Naive thymus-derived CD4-positive, alpha-beta T cell (primary cell): ENCODE results near the gene BCAS3. TPM values are rescaled to one million over a fixed set of nuclear protein-coding genes. Genes with fewer than 3 reads are reported as not detected.

Source experiments
- ATAC-seq: fragments of 150-1000 bp; cut with Tn5 transposase; 2 replicates; pipeline ENCODE4 v1.10.0; 2021; ENCODE audit warnings: mild to moderate bottlenecking, moderate library complexity
- CTCF ChIA-PET: fragments of 350-600 bp; sonication (Branson Sonifier 250); formaldehyde crosslinking; loops from one replicate; lab custom pipeline; 2021; ENCODE audit warnings: antibody characterized with exemption; lab: Charles Lee
- POLR2A ChIA-PET: fragments of 350-600 bp; sonication (Branson Sonifier 250); formaldehyde crosslinking; loops from one replicate; lab custom pipeline; 2021; ENCODE audit warnings: antibody characterized with exemption, inconsistent platforms; lab: Charles Lee
- DNase-seq, 9 donors: peaks; one replicate each; pipeline versions ENCODE4 v3.0.0 to v3.0.0-alpha.2; 2020 to 2022; ENCODE audit warnings: mixed read lengths in 1 of 9
- H3K27ac ChIP-seq: one replicate; pipeline ENCODE4 v1.7.0; 2013; ENCODE audit warnings: mild to moderate bottlenecking, low read depth, low read length, moderate library complexity
- H3K27me3 ChIP-seq, 2 donors: one replicate each; pipeline ENCODE4 v1.7.0; 2013; ENCODE audit warnings: low read length in 2 of 2, mild to moderate bottlenecking in 2 of 2, moderate library complexity in 2 of 2; ENCODE audit not compliant: control insufficient read depth in 2 of 2, insufficient read depth in 2 of 2
- H3K36me3 ChIP-seq, 3 experiments: 1 replicate in 2 of 3; 2 replicates in 1 of 3; pipeline ENCODE4 v1.7.0; 2013; ENCODE audit warnings: low read length in 3 of 3, mild to moderate bottlenecking in 3 of 3, moderate library complexity in 1 of 3; ENCODE audit not compliant: insufficient read depth in 3 of 3, control insufficient read depth in 2 of 3
- H3K4me1 ChIP-seq, 2 donors: one replicate each; pipeline ENCODE4 v1.7.0; 2013; ENCODE audit warnings: low read length in 2 of 2, mild to moderate bottlenecking in 2 of 2, moderate library complexity in 1 of 2; ENCODE audit not compliant: control insufficient read depth in 2 of 2, insufficient read depth in 2 of 2
- H3K4me3 ChIP-seq: 2 replicates; pipeline ENCODE4 v1.7.0; 2013; ENCODE audit warnings: mild to moderate bottlenecking, low read length
- H3K9me3 ChIP-seq, 3 experiments: 1 replicate in 2 of 3; 2 replicates in 1 of 3; pipeline ENCODE4 v1.7.0; 2013; ENCODE audit warnings: low read length in 3 of 3; ENCODE audit not compliant: control insufficient read depth in 2 of 3
- H3K27ac Mint-ChIP-seq, 9 donors: one replicate each; pipeline ENCODE4 v1.8.0; 2020 to 2022; ENCODE audit warnings: mixed read lengths in 9 of 9, mild to moderate bottlenecking in 8 of 9, moderate library complexity in 5 of 9, inconsistent platforms in 2 of 9
- H3K27me3 Mint-ChIP-seq, 5 donors: one replicate each; pipeline ENCODE4 v1.8.0; 2021 to 2022; ENCODE audit warnings: mixed read lengths in 5 of 5, mild to moderate bottlenecking in 1 of 5
- H3K36me3 Mint-ChIP-seq, 5 donors: one replicate each; pipeline ENCODE4 v1.8.0; 2020 to 2022; ENCODE audit warnings: mixed read lengths in 5 of 5, mild to moderate bottlenecking in 3 of 5, inconsistent platforms in 1 of 5
- H3K4me1 Mint-ChIP-seq, 7 donors: one replicate each; pipeline ENCODE4 v1.8.0; 2020 to 2022; ENCODE audit warnings: mixed read lengths in 7 of 7, mild to moderate bottlenecking in 3 of 7, inconsistent platforms in 1 of 7
- H3K4me3 Mint-ChIP-seq, 10 donors: one replicate each; pipeline ENCODE4 v1.8.0; 2020 to 2022; ENCODE audit warnings: mild to moderate bottlenecking in 10 of 10, mixed read lengths in 10 of 10, moderate library complexity in 6 of 10, inconsistent platforms in 2 of 10
- H3K9me3 Mint-ChIP-seq, 11 donors: one replicate each; pipeline ENCODE4 v1.8.0; 2020 to 2022; ENCODE audit warnings: mixed read lengths in 11 of 11, mild to moderate bottlenecking in 4 of 11, inconsistent platforms in 1 of 11, moderate library complexity in 1 of 11
- intact Hi-C, 2 donors: fragments of 100-400 bp; cut with micrococcal nuclease; formaldehyde crosslinking; loops; one replicate each; pipeline ENCODE4 v1.15.1; 2023
- polyA plus RNA-seq, 2 donors: library from polyadenylated mRNA; unstranded; fragments of 300-500 nt; fragmentation: Illumina TruSeq; gene quantifications; one replicate each; pipeline ENCODE4 v1.2.3, GENCODE V29; 2021
- total RNA-seq, 6 experiments: library from RNA in 5 of 6; stranded (reverse) in 5 of 6; gene quantifications; 1 replicate in 5 of 6; 2 replicates in 1 of 6; pipeline ENCODE4 v1.2.3 and lab custom pipeline; 2021 to 2026

Gene BCAS3
- total and polyA plus RNA-seq, 7 experiments from 2014 or later: 18.4 to 57.8 (median 37.5) TPM

- H3K27ac Mint-ChIP-seq: no peak overlapping the region
- Histone ChIP-seq H3K27me3 (no peaks in the 10 kb centered on the region), H3K27ac (no peak overlapping the region), H3K9me3 (no peaks in the 10 kb centered on the region), H3K36me3 (no peaks in the 10 kb centered on the region), H3K4me1 (no peaks in the 10 kb centered on the region), H3K4me3 (no peak overlapping the region)
- no peaks in the 10 kb centered on the region for H3K27me3 Mint-ChIP-seq
- intact Hi-C loops: no loop called here
- ChIA-PET POLR2A (no interaction called here), CTCF (no interaction called here)
- DNase-seq (no peak), ATAC-seq (no peak)
- peaks cover 0 to 1% (median 0%) of the 10 kb centered on the region in 7 donors for H3K4me1 Mint-ChIP-seq
- H3K36me3 Mint-ChIP-seq: peaks cover 0 to 38% (median 37%) of the 10 kb centered on the region in 5 donors
- no peak overlapping the region for H3K4me3 Mint-ChIP-seq
- H3K9me3 Mint-ChIP-seq: peaks cover 0 to 12% (median 0%) of the 10 kb centered on the region in 11 donors
Observed at GRCh38 chr17:60910415-60910814, 232.8 kb downstream of the BCAS3 start.

DNA sequence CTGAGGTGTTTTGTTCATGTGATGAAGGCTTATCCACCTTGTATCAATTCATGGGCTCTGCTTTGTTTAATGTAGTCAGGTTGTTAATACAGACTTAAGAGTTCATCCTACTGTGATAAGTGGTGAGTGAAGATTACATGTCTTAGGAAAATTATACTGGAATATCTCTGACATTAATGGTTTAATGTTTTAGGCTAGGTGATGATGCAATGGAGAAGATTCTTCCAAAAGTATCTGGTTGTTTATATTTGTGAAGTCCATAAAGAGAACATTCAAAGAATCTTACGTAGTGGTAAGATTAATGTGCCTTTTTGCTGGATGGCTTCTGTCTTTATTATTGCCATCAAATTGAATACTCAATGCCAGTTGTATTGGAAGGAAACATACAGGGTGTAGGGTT lies 236.4 kb downstream of the BCAS3 start:
- H3K36me3 ChIP-seq: no peaks in the 10 kb centered on the region
- peaks cover 0 to 5% (median 0%) of the 10 kb centered on the region in 3 experiments for H3K9me3 ChIP-seq
- Mint-ChIP-seq H3K36me3 (peaks cover 0 to 50% (median 42%) of the 10 kb centered on the region in 5 donors), H3K27ac (no peak overlapping the region), H3K27me3 (no peaks in the 10 kb centered on the region), H3K9me3 (peaks cover 0 to 20% (median 5%) of the 10 kb centered on the region in 11 donors), H3K4me3 (no peak overlapping the region), H3K4me1 (peaks cover 0 to 1% (median 0%) of the 10 kb centered on the region in 7 donors)
- intact Hi-C loops: no loop called here
- H3K27ac ChIP-seq: no peak overlapping the region
- no peak for DNase-seq
- ChIA-PET POLR2A (no interaction called here), CTCF (no interaction called here)
- no peak for ATAC-seq
- no peaks in the 10 kb centered on the region for H3K27me3 ChIP-seq
- no peaks in the 10 kb centered on the region for H3K4me1 ChIP-seq
- H3K4me3 ChIP-seq: no peak overlapping the region

DNA sequence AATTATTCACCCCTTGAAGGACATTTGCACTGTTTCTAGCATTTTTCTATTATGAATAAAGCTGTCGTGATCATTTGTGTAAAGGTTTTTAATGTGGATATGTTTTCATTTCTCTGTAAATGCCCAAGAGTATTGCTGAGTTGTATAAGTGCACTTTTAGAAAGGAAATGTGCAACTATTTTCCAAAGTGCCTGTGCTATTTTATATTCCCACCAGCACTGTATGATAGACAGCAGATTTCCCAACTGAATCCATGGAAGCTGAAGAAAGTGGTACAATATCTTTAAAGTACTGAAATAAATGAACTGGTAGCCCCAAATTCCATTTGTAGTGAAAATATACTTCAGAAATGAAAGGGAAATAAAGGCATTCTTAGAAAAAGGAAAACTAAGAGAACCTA lies 238.4 kb downstream of the BCAS3 start:
- no peak overlapping the region for H3K27ac ChIP-seq
- no peaks in the 10 kb centered on the region for H3K36me3 ChIP-seq
- no peak overlapping the region for H3K4me3 ChIP-seq
- no peak for DNase-seq
- no peaks in the 10 kb centered on the region for H3K27me3 Mint-ChIP-seq
- POLR2A ChIA-PET: no interaction called here
- no peak overlapping the region for H3K4me3 Mint-ChIP-seq
- peaks cover 0 to 5% (median 0%) of the 10 kb centered on the region in 3 experiments for H3K9me3 ChIP-seq
- no peaks in the 10 kb centered on the region for H3K4me1 ChIP-seq
- H3K9me3 Mint-ChIP-seq: peaks cover 0 to 20% (median 5%) of the 10 kb centered on the region in 11 donors
- no peak overlapping the region for H3K27ac Mint-ChIP-seq
- no peaks in the 10 kb centered on the region for H3K27me3 ChIP-seq
- H3K36me3 Mint-ChIP-seq: peaks cover 0 to 49% (median 39%) of the 10 kb centered on the region in 5 donors
- H3K4me1 Mint-ChIP-seq: peaks cover 0 to 1% (median 0%) of the 10 kb centered on the region in 7 donors
- intact Hi-C loops: no loop called here
- no peak for ATAC-seq
- CTCF ChIA-PET: no interaction called here

- Mint-ChIP-seq H3K27me3 (no peaks in the 10 kb centered on the region), H3K36me3 (peaks cover 0 to 31% (median 16%) of the 10 kb centered on the region in 5 donors), H3K9me3 (peaks cover 0 to 11% (median 4%) of the 10 kb centered on the region in 11 donors), H3K4me1 (no peaks in the 10 kb centered on the region), H3K4me3 (no peak overlapping the region), H3K27ac (no peak overlapping the region)
- intact Hi-C loops: no loop called here
- Histone ChIP-seq H3K27me3 (no peaks in the 10 kb centered on the region), H3K9me3 (peaks cover 0 to 5% (median 0%) of the 10 kb centered on the region in 3 experiments), H3K4me1 (no peaks in the 10 kb centered on the region), H3K27ac (no peak overlapping the region), H3K4me3 (no peak overlapping the region), H3K36me3 (no peaks in the 10 kb centered on the region)
- DNase-seq: no peak
- ChIA-PET CTCF (no interaction called here), POLR2A (interaction anchor here (0.5 kb wide), 1 partner anchor 21 kb away, joined by 3 read pairs; no protein-coding TSS in a partner anchor)
- no peak for ATAC-seq
Observed at GRCh38 chr17:60920107-60920506, 242.5 kb downstream of the BCAS3 start.

- DNase-seq (no peak), ATAC-seq (no peak)
- H3K27ac Mint-ChIP-seq: no peak overlapping the region
- H3K27me3 Mint-ChIP-seq: no peaks in the 10 kb centered on the region
- H3K36me3 Mint-ChIP-seq: peaks cover 0 to 31% (median 5%) of the 10 kb centered on the region in 5 donors
- intact Hi-C loops: no loop called here
- no peak overlapping the region for H3K4me3 ChIP-seq
- no peaks in the 10 kb centered on the region for H3K9me3 Mint-ChIP-seq
- ChIA-PET POLR2A (no interaction called here), CTCF (no interaction called here)
- no peaks in the 10 kb centered on the region for H3K4me1 ChIP-seq
- H3K4me3 Mint-ChIP-seq: no peak overlapping the region
- no peaks in the 10 kb centered on the region for H3K36me3 ChIP-seq
- no peaks in the 10 kb centered on the region for H3K27me3 ChIP-seq
- no peaks in the 10 kb centered on the region for H3K4me1 Mint-ChIP-seq
- H3K9me3 ChIP-seq: no peaks in the 10 kb centered on the region
- no peak overlapping the region for H3K27ac ChIP-seq
Observed at GRCh38 chr17:60923000-60923399, 245.3 kb downstream of the BCAS3 start.

- Mint-ChIP-seq H3K4me1 (no peaks in the 10 kb centered on the region), H3K36me3 (peaks cover 0 to 32% (median 3%) of the 10 kb centered on the region in 5 donors), H3K27ac (no peak overlapping the region), H3K4me3 (no peak overlapping the region), H3K9me3 (no peaks in the 10 kb centered on the region), H3K27me3 (no peaks in the 10 kb centered on the region)
- POLR2A ChIA-PET: no interaction called here
- Histone ChIP-seq H3K36me3 (no peaks in the 10 kb centered on the region), H3K4me3 (no peak overlapping the region), H3K9me3 (no peaks in the 10 kb centered on the region), H3K27ac (no peak overlapping the region), H3K27me3 (no peaks in the 10 kb centered on the region), H3K4me1 (no peaks in the 10 kb centered on the region)
- CTCF ChIA-PET: no interaction called here
- intact Hi-C loops: no loop called here
- ATAC-seq (no peak), DNase-seq (no peak)
Observed at GRCh38 chr17:60926466-60927183, 249.0 kb downstream of the BCAS3 start.

GRCh38 chr17:60933739-60934138 lies 256.1 kb downstream of the BCAS3 start:
- ChIA-PET CTCF (no interaction called here), POLR2A (no interaction called here)
- DNase-seq: no peak
- no peak overlapping the region for H3K4me3 ChIP-seq
- intact Hi-C loops: no loop called here
- no peaks in the 10 kb centered on the region for H3K27me3 ChIP-seq
- no peaks in the 10 kb centered on the region for H3K27me3 Mint-ChIP-seq
- no peak overlapping the region for H3K4me3 Mint-ChIP-seq
- no peaks in the 10 kb centered on the region for H3K36me3 ChIP-seq
- H3K4me1 Mint-ChIP-seq: no peaks in the 10 kb centered on the region
- ATAC-seq: no peak
- peaks cover 0 to 22% (median 13%) of the 10 kb centered on the region in 5 donors for H3K36me3 Mint-ChIP-seq
- no peaks in the 10 kb centered on the region for H3K9me3 Mint-ChIP-seq
- no peaks in the 10 kb centered on the region for H3K4me1 ChIP-seq
- no peak overlapping the region for H3K27ac Mint-ChIP-seq
- H3K9me3 ChIP-seq: no peaks in the 10 kb centered on the region
- no peak overlapping the region for H3K27ac ChIP-seq
